K562 (cell line): Measurements from ENCODE around the gene PTPRT. TPM values are rescaled to one million over a fixed set of nuclear protein-coding genes. Genes with fewer than 3 reads are reported as not detected.

Source experiments
- ATAC-seq: fragments of 200-7000 bp; cut with Tn5 transposase; 3 replicates; pipeline ENCODE4 v1.9.1; 2020; ENCODE audit warnings: moderate library complexity
- BruUV-seq: library from RNA; stranded (reverse); fragments of 400-500 nt; replicated peaks from 2 replicates; lab custom pipeline; 2021; lab: Mats Ljungman, UMichigan
- CTCF ChIA-PET: fragments of 300-600 bp; formaldehyde crosslinking; extraction: SDS; loops from one replicate; lab custom pipeline; 2021; ENCODE audit warnings: low intra/inter-chr PET ratio; lab: Yijun Ruan, JAX
- POLR2A ChIA-PET: fragments of 300-600, 350-650 bp; sonication (Branson Sonifier 250); formaldehyde crosslinking; extraction: SDS; loops from one replicate; lab custom pipeline; 2021; ENCODE audit warnings: antibody characterized with exemption, inconsistent platforms; lab: Yijun Ruan, JAX
- DNase-seq, 4 experiments: peaks; one replicate each; pipeline versions ENCODE4 v3.0.0 to v3.0.0-alpha.2; 2011 to 2018; ENCODE audit warnings: low spot score in 3 of 4, mixed read lengths in 3 of 4; ENCODE audit errors: extremely low read depth in 1 of 4
- FAIRE-seq: peaks from 2 replicates; lab custom pipeline; 2011; peaks lifted over from hg19 to GRCh38; lab: Jason Lieb, UNC
- H2AFZ ChIP-seq: 2 replicates; pipeline ENCODE4 v1.6.0; 2011; ENCODE audit warnings: low read depth, low read length, control low read depth, inconsistent platforms
- H3K27ac ChIP-seq: fragments of 200-600 bp; 3 replicates; pipeline ENCODE4 v1.8.0; 2011; ENCODE audit warnings: low read depth, mild to moderate bottlenecking, control low read depth, inconsistent platforms, low read length, moderate library complexity, mixed read lengths; ENCODE audit errors: extremely low read depth
- H3K27me3 ChIP-seq, 2 experiments: fragments of 300-600 bp in 1 of 2; 2 replicates in 1 of 2; 3 replicates in 1 of 2; pipeline versions ENCODE4 v1.6.0 to v1.8.0; 2011; ENCODE audit warnings: inconsistent platforms in 2 of 2, low read length in 2 of 2, mild to moderate bottlenecking in 1 of 2, mixed read lengths in 1 of 2, moderate library complexity in 1 of 2; ENCODE audit not compliant: control insufficient read depth in 2 of 2, insufficient read depth in 2 of 2
- H3K36me3 ChIP-seq: fragments of 300-600 bp; 3 replicates; pipeline ENCODE4 v1.8.0; 2011; ENCODE audit warnings: mild to moderate bottlenecking, low read length, inconsistent platforms; ENCODE audit not compliant: control insufficient read depth, insufficient read depth
- H3K4me1 ChIP-seq, 2 experiments: fragments of 200-600 bp in 1 of 2; replicated peaks in 1 of 2; 2 replicates in 1 of 2; 3 replicates in 1 of 2; pipeline versions ENCODE4 v1.5.1 to v1.8.0; 2011; ENCODE audit warnings: inconsistent platforms in 2 of 2, low read length in 2 of 2, mild to moderate bottlenecking in 1 of 2, mixed read lengths in 1 of 2, moderate library complexity in 1 of 2; ENCODE audit not compliant: control insufficient read depth in 2 of 2, insufficient read depth in 2 of 2
- H3K4me2 ChIP-seq: 2 replicates; pipeline ENCODE4 v1.6.1; 2011; ENCODE audit warnings: low read length, control low read depth, inconsistent platforms, mixed read lengths; ENCODE audit not compliant: insufficient read depth
- H3K4me3 ChIP-seq: fragments of 200-600 bp; sonication (generic), shearing (Covaris generic); 2 replicates; pipeline ENCODE4 v1.5.1; 2016; ENCODE audit warnings: control low read depth, inconsistent platforms
- H3K79me2 ChIP-seq: fragments of 200-600 bp; 3 replicates; pipeline ENCODE4 v1.8.0; 2011; ENCODE audit warnings: low read length, inconsistent platforms; ENCODE audit not compliant: control insufficient read depth, insufficient read depth
- H3K9ac ChIP-seq, 2 experiments: 2 replicates each; pipeline versions ENCODE4 v1.6.0 to v1.6.1; 2011; ENCODE audit warnings: low read depth in 2 of 2, low read length in 2 of 2, control low read depth in 1 of 2, inconsistent platforms in 1 of 2, mild to moderate bottlenecking in 1 of 2, mixed read lengths in 1 of 2; ENCODE audit not compliant: insufficient read depth in 1 of 2
- H3K9me1 ChIP-seq: one replicate; pipeline ENCODE4 v1.6.0; 2011; ENCODE audit warnings: inconsistent platforms, mild to moderate bottlenecking, low read length, moderate library complexity; ENCODE audit not compliant: control insufficient read depth, insufficient read depth
- H3K9me3 ChIP-seq: replicated peaks from 2 replicates; pipeline ENCODE4 v1.5.1; 2011; ENCODE audit warnings: low read depth, low read length, inconsistent platforms; ENCODE audit not compliant: control insufficient read depth, insufficient read depth
- H4K20me1 ChIP-seq: replicated peaks from 2 replicates; pipeline ENCODE4 v1.6.1; 2011; ENCODE audit warnings: low read length, inconsistent platforms, mixed read lengths; ENCODE audit not compliant: control insufficient read depth, insufficient read depth
- CHCHD3 ChIP-seq: fragments of 250-450 bp; sonication (Bioruptor Pico); IDR thresholded peaks from 2 replicates; pipeline ENCODE4 v2.1.2; 2022; ENCODE audit warnings: mild to moderate bottlenecking
- ELF4 ChIP-seq: fragments of 450-650 bp; formaldehyde crosslinking; IDR thresholded peaks from 2 replicates; pipeline ENCODE4 v1.4.0; 2022; ENCODE audit warnings: missing genetic modification characterization
- FOXA3 ChIP-seq, 2 experiments: fragments of 450-650 bp in 1 of 2; sonication (generic) in 1 of 2; formaldehyde crosslinking; IDR thresholded peaks in 1 of 2; conservative IDR thresholded peaks in 1 of 2; 2 replicates each; pipeline versions ENCODE4 v1.4.0 to v1.8.0; 2020 to 2022; ENCODE audit warnings: mild to moderate bottlenecking in 2 of 2, missing genetic modification reagents in 1 of 2
- HLTF ChIP-seq: fragments of 450-650 bp; IDR thresholded peaks from 2 replicates; pipeline ENCODE4 v1.6.1; 2016
- MYNN ChIP-seq, 2 experiments: sonication (generic); formaldehyde crosslinking in 1 of 2; IDR thresholded peaks; 2 replicates each; pipeline versions ENCODE4 v1.5.0 to v1.6.1; 2016 to 2020; ENCODE audit warnings: antibody characterized with exemption in 1 of 2, missing genetic modification reagents in 1 of 2
- RHOXF2B ChIP-seq: fragments of 250-450 bp; sonication (Bioruptor Pico); conservative IDR thresholded peaks from 2 replicates; pipeline ENCODE4 v1.5.1; 2021
- SNIP1 ChIP-seq: fragments of 450-650 bp; IDR thresholded peaks from 2 replicates; pipeline ENCODE4 v1.7.1; 2017; ENCODE audit warnings: low read depth, mild to moderate bottlenecking
- STAT5B ChIP-seq: fragments of 250-450 bp; sonication (Bioruptor Pico); IDR thresholded peaks from 2 replicates; pipeline ENCODE4 v1.8.0; 2021; ENCODE audit warnings: mild to moderate bottlenecking, inconsistent platforms
- ZBTB33 ChIP-seq: sonication (generic); formaldehyde crosslinking; IDR thresholded peaks from 2 replicates; pipeline ENCODE4 v1.8.1; 2023; ENCODE audit warnings: mild to moderate bottlenecking, missing genetic modification reagents
- ZFP91 ChIP-seq: sonication (generic); formaldehyde crosslinking; IDR thresholded peaks from 2 replicates; pipeline ENCODE4 v1.8.0; 2022; ENCODE audit warnings: mild to moderate bottlenecking, missing genetic modification reagents
- ZNF140 ChIP-seq: fragments of 250-450 bp; sonication (Bioruptor Pico); IDR thresholded peaks from 2 replicates; pipeline ENCODE4 v1.8.0; 2021; ENCODE audit warnings: moderate library complexity, mild to moderate bottlenecking, inconsistent platforms
- ZNF324 ChIP-seq: fragments of 250-450 bp; sonication (Bioruptor Pico); IDR thresholded peaks from 2 replicates; pipeline ENCODE4 v1.4.0; 2020; ENCODE audit warnings: mild to moderate bottlenecking
- ZNF766 ChIP-seq: fragments of 200-800 bp; sonication (Bioruptor generic); conservative IDR thresholded peaks from 2 replicates; pipeline ENCODE4 v1.6.1; 2016; ENCODE audit warnings: missing genetic modification characterization, missing compliant biosample characterization
- WGBS: fragments of 100-300 bp; shearing (Covaris generic); methylation state at CpG from one replicate; pipeline ENCODE4 v1.1.6; 2016; ENCODE audit warnings: low coverage, mixed read lengths; ENCODE audit not compliant: insufficient coverage; ENCODE audit errors: missing lambda C conversion rate; 5-methylcytosine and 5-hydroxymethylcytosine counted together
- in situ Hi-C: fragments of 300-500 bp; cut with MboI; formaldehyde crosslinking; loops from 4 replicates; pipeline ENCODE4 v1.15.0; 2018; ENCODE audit warnings: inconsistent platforms, mixed read lengths
- intact Hi-C: fragments of 100-400 bp; cut with micrococcal nuclease; formaldehyde crosslinking; loops from 2 replicates; pipeline ENCODE4 v1.14.2; 2022
- polyA plus RNA-seq, 8 experiments: library from polyadenylated mRNA; depleted of rRNA in 4 of 8; stranded (reverse) in 5 of 8; unstranded in 3 of 8; fragments of >200 nt; fragmentation: Nextera tagmentation in 2 of 8; fragmentation: Illumina TruSeq in 1 of 8; extraction: Ambion mirVana in 2 of 8; extraction: Trizol in 1 of 8; gene quantifications; 2 replicates each; pipeline versions ENCODE4 v1.2.1 to v1.2.3, GENCODE V29; 2011 to 2014; ENCODE audit warnings: inconsistent platforms in 1 of 8, missing spikeins in 1 of 8
- total RNA-seq, 7 experiments: library from RNA; depleted of rRNA in 6 of 7; stranded (reverse); fragments of >200 nt in 6 of 7; fragmentation: Illumina TruSeq in 2 of 7; extraction: Trizol in 2 of 7; gene quantifications; 2 replicates each; pipeline versions ENCODE4 v1.2.1 to v1.2.3, GENCODE V29; 2011 to 2021; ENCODE audit warnings: low replicate concordance in 1 of 7

The PTPRT gene
- total and polyA plus RNA-seq, 9 of the 15 experiments (the other 6 are each of a cell fraction or from before 2014, with no cell fraction given): not detected

GRCh38 chr20:42886046-42886445 is 303.7 kb downstream of the PTPRT start:
- Histone ChIP-seq H3K36me3 (no peaks in the 10 kb centered on the region), H3K79me2 (no peaks in the 10 kb centered on the region), H3K27ac (no peak overlapping the region), H3K4me3 (no peak overlapping the region), H3K9me1 (no peaks in the 10 kb centered on the region), H3K9me3 (no peaks in the 10 kb centered on the region), H3K9ac (no peak overlapping the region), H3K4me1 (no peaks in the 10 kb centered on the region), H4K20me1 (no peaks in the 10 kb centered on the region), H3K27me3 (no peaks in the 10 kb centered on the region), H3K4me2 (no peak overlapping the region), H2AFZ (no peak overlapping the region)
- ATAC-seq: no peak
- no peak for TF ChIP-seq MYNN (IDR thresholded peaks at IDR 0.05)
- no peak for TF ChIP-seq MYNN (CRISPR knock-in tag; IDR thresholded peaks at IDR 0.05)
- 0% methylated on average over 6 of the region's 6 CpGs for WGBS
- POLR2A ChIA-PET: no interaction called here
- no TSS peak for BruUV-seq
- FAIRE-seq: no peak
- DNase-seq: no peak
- in situ Hi-C loops (no loop called here), intact Hi-C loops (no loop called here)
- CTCF ChIA-PET: no interaction called here

- POLR2A ChIA-PET: interaction anchor here (0.6 kb wide), 1 partner anchor 8 kb away, joined by 3 read pairs; no protein-coding TSS in a partner anchor
- H3K9me1 ChIP-seq: no peaks in the 10 kb centered on the region
- H3K4me3 ChIP-seq: no peak overlapping the region
- DNase-seq (no peak), FAIRE-seq (no peak), ATAC-seq (no peak)
- no peak overlapping the region for H3K4me2 ChIP-seq
- no peaks in the 10 kb centered on the region for H3K36me3 ChIP-seq
- BruUV-seq: no TSS peak
- in situ Hi-C loops: no loop called here
- H3K4me1 ChIP-seq: no peaks in the 10 kb centered on the region
- intact Hi-C loops: no loop called here
- WGBS: 0% methylated on average over 2 of the region's 2 CpGs
- no peaks in the 10 kb centered on the region for H3K9me3 ChIP-seq
- CTCF ChIA-PET: no interaction called here
- no peaks in the 10 kb centered on the region; a peak in 1 of 5 replicates for H3K27me3 ChIP-seq
- no peaks in the 10 kb centered on the region for H3K79me2 ChIP-seq
- no peak overlapping the region for H3K27ac ChIP-seq
- no peak overlapping the region for H3K9ac ChIP-seq
- H4K20me1 ChIP-seq: no peaks in the 10 kb centered on the region
- no peak overlapping the region for H2AFZ ChIP-seq
- TF ChIP-seq RHOXF2B: no peak
- no peak for TF ChIP-seq FOXA3 (CRISPR knock-in tag; conservative IDR thresholded peaks at IDR 0.05 in 1 of 2, IDR thresholded peaks at IDR 0.05 in 1 of 2)
- no peak for TF ChIP-seq HLTF
- no peak for TF ChIP-seq ZBTB33 (CRISPR knock-in tag)
- no peak for TF ChIP-seq CHCHD3 (CRISPR knock-in tag)
- no peak for TF ChIP-seq ELF4 (CRISPR knock-in tag)
- no peak for TF ChIP-seq SNIP1
- TF ChIP-seq ZFP91 (CRISPR knock-in tag): no peak
- no peak for TF ChIP-seq STAT5B
- TF ChIP-seq ZNF140 (CRISPR knock-in tag): no peak
- TF ChIP-seq ZNF766 (CRISPR knock-in tag): no peak
- no peak for TF ChIP-seq ZNF324 (CRISPR knock-in tag)
- no peak for TF ChIP-seq MYNN (IDR thresholded peaks at IDR 0.05)
- TF ChIP-seq MYNN (CRISPR knock-in tag; IDR thresholded peaks at IDR 0.05): no peak
These were observed 314.1 kb downstream of the PTPRT start for GRCh38 chr20:42875581-42875980.
